Naive B cell (primary cell): Measurements from ENCODE around the gene ACOX1. TPM values are rescaled to one million over a fixed set of nuclear protein-coding genes. Genes with fewer than 3 reads are reported as not detected.
"Not testable (repeated sequence)": the region's sequence is repeated elsewhere in the genome, so short reads cannot be mapped to it uniquely, and the experiment has no call there.

Experiments
- ATAC-seq, 2 donors: fragments of 150-1000 bp; cut with Tn5 transposase; 2 replicates each; pipeline ENCODE4 v1.10.0; 2021; ENCODE audit warnings: low read depth in 2 of 2, mild to moderate bottlenecking in 2 of 2, moderate library complexity in 2 of 2
- DNase-seq: peaks from one replicate; pipeline ENCODE4 v3.0.0; 2022
- H3K27ac Mint-ChIP-seq, 6 donors: one replicate each; pipeline ENCODE4 v1.8.0; 2020 to 2022; ENCODE audit warnings: mild to moderate bottlenecking in 6 of 6, mixed read lengths in 6 of 6, moderate library complexity in 5 of 6, inconsistent platforms in 2 of 6
- H3K27me3 Mint-ChIP-seq, 3 donors: one replicate each; pipeline ENCODE4 v1.8.0; 2021 to 2022; ENCODE audit warnings: mixed read lengths in 3 of 3, mild to moderate bottlenecking in 1 of 3
- H3K36me3 Mint-ChIP-seq, 2 donors: one replicate each; pipeline ENCODE4 v1.8.0; 2020 to 2022; ENCODE audit warnings: mixed read lengths in 2 of 2, inconsistent platforms in 1 of 2, mild to moderate bottlenecking in 1 of 2
- H3K4me1 Mint-ChIP-seq, 3 donors: one replicate each; pipeline ENCODE4 v1.8.0; 2020 to 2022; ENCODE audit warnings: mixed read lengths in 3 of 3, inconsistent platforms in 1 of 3, mild to moderate bottlenecking in 1 of 3, moderate library complexity in 1 of 3
- H3K4me3 Mint-ChIP-seq, 8 donors: one replicate each; pipeline ENCODE4 v1.8.0; 2020 to 2022; ENCODE audit warnings: mild to moderate bottlenecking in 8 of 8, mixed read lengths in 8 of 8, moderate library complexity in 8 of 8, inconsistent platforms in 2 of 8
- H3K9me3 Mint-ChIP-seq, 7 donors: one replicate each; pipeline ENCODE4 v1.8.0; 2020 to 2022; ENCODE audit warnings: mixed read lengths in 7 of 7, mild to moderate bottlenecking in 5 of 7, inconsistent platforms in 2 of 7, moderate library complexity in 1 of 7
- polyA plus RNA-seq, 6 donors: library from polyadenylated mRNA; unstranded; fragments of 300-500 nt; fragmentation: Illumina TruSeq; gene quantifications; one replicate each; pipeline ENCODE4 v1.2.3, GENCODE V29; 2021; ENCODE audit warnings: low read depth in 6 of 6

ACOX1 gene
- polyA plus RNA-seq, 6 donors from 2014 or later = 6.4 to 15.5 (median 10.6) TPM

GRCh38 chr17:75981019-75981615 is 2.2 kb upstream of the ACOX1 start:
- no peaks in the 10 kb centered on the region for H3K27me3 Mint-ChIP-seq
- peak overlapping the region in 5 of 6 donors; percentile 96 to 100 (median 99) for H3K27ac Mint-ChIP-seq
- H3K4me1 Mint-ChIP-seq = peaks cover 15 to 42% (median 30%) of the 10 kb centered on the region in 3 donors
- H3K36me3 Mint-ChIP-seq = peaks cover 0 to 6% of the 10 kb centered on the region in 2 donors
- DNase-seq = no peak
- H3K9me3 Mint-ChIP-seq = no peaks in the 10 kb centered on the region
- peak overlapping the region; percentile 59 to 100 (median 98) for H3K4me3 Mint-ChIP-seq
- ATAC-seq = no peak

- ATAC-seq (no peak), DNase-seq (no peak)
- no peaks in the 10 kb centered on the region for H3K9me3 Mint-ChIP-seq
- H3K27me3 Mint-ChIP-seq = no peaks in the 10 kb centered on the region
- H3K36me3 Mint-ChIP-seq = peaks cover 0 to 6% of the 10 kb centered on the region in 2 donors
- peak overlapping the region; percentile 96 to 100 (median 98) for H3K4me3 Mint-ChIP-seq
- peaks cover 22 to 47% (median 38%) of the 10 kb centered on the region in 3 donors for H3K4me1 Mint-ChIP-seq
- H3K27ac Mint-ChIP-seq = peak overlapping the region; percentile 99 to 100 (median 100)
Observed at GRCh38 chr17:75980188-75981018, 1.4 kb upstream of the ACOX1 start.

- ATAC-seq (peak; percentile 29 to 32), DNase-seq (no peak)
- H3K9me3 Mint-ChIP-seq = no peaks in the 10 kb centered on the region
- peaks cover 22 to 49% (median 38%) of the 10 kb centered on the region in 3 donors for H3K4me1 Mint-ChIP-seq
- H3K27me3 Mint-ChIP-seq = no peaks in the 10 kb centered on the region
- H3K4me3 Mint-ChIP-seq = peak overlapping the region; percentile 96 to 100 (median 98)
- H3K27ac Mint-ChIP-seq = peak overlapping the region; percentile 99 to 100 (median 100)
- H3K36me3 Mint-ChIP-seq = peaks cover 0 to 6% of the 10 kb centered on the region in 2 donors
Observed at GRCh38 chr17:75979705-75980187, 780 bp upstream of the ACOX1 start.

GRCh38 chr17:75976175-75976848 is 2.7 kb downstream of the ACOX1 start:
- Mint-ChIP-seq H3K4me3 (peak overlapping the region in 2 of 8 donors; percentile 1 to 77), H3K36me3 (peaks cover 0 to 14% of the 10 kb centered on the region in 2 donors), H3K4me1 (peaks cover 22 to 44% (median 32%) of the 10 kb centered on the region in 3 donors), H3K27me3 (no peaks in the 10 kb centered on the region), H3K9me3 (no peaks in the 10 kb centered on the region), H3K27ac (peak overlapping the region in 3 of 6 donors; percentile 3 to 62 (median 38))
- no peak for ATAC-seq
- DNase-seq = no peak

- Mint-ChIP-seq H3K27ac (peak overlapping the region in 3 of 6 donors; percentile 3 to 62 (median 38)), H3K9me3 (no peaks in the 10 kb centered on the region), H3K27me3 (no peaks in the 10 kb centered on the region), H3K36me3 (peaks cover 0 to 14% of the 10 kb centered on the region in 2 donors), H3K4me1 (peaks cover 22 to 40% (median 29%) of the 10 kb centered on the region in 3 donors), H3K4me3 (peak overlapping the region in 3 of 8 donors; percentile 30 to 77 (median 48))
- DNase-seq (no peak), ATAC-seq (no peak)
Observed at GRCh38 chr17:75975757-75976174, 3.2 kb downstream of the ACOX1 start.

- not testable (repeated sequence) for H3K9me3 Mint-ChIP-seq, DNase-seq, ATAC-seq, H3K27me3 Mint-ChIP-seq, H3K27ac Mint-ChIP-seq
- Mint-ChIP-seq H3K36me3 (peaks cover 0 to 14% of the 10 kb centered on the region in 2 donors), H3K4me3 (peak overlapping the region in 2 of 8 donors; percentile 30 to 49), H3K4me1 (peaks cover 24 to 36% (median 26%) of the 10 kb centered on the region in 3 donors)
Observed at GRCh38 chr17:75975187-75975586, 3.8 kb downstream of the ACOX1 start.

GRCh38 chr17:75970626-75971025 is 8.3 kb downstream of the ACOX1 start:
- ATAC-seq = no peak
- Mint-ChIP-seq H3K36me3 (peaks cover 0 to 15% of the 10 kb centered on the region in 2 donors), H3K4me1 (peaks cover 12 to 18% (median 14%) of the 10 kb centered on the region in 3 donors), H3K27ac (peak overlapping the region in 2 of 6 donors; percentile 27 to 69), H3K4me3 (no peak overlapping the region), H3K27me3 (no peaks in the 10 kb centered on the region), H3K9me3 (no peaks in the 10 kb centered on the region)
- DNase-seq = no peak

- ATAC-seq = no peak
Observed at GRCh38 chr17:75970011-75970523, 8.9 kb downstream of the ACOX1 start.

GRCh38 chr17:75969044-75969443 is 9.9 kb downstream of the ACOX1 start:
- H3K9me3 Mint-ChIP-seq, DNase-seq, ATAC-seq, H3K27ac Mint-ChIP-seq, H3K27me3 Mint-ChIP-seq, H3K4me3 Mint-ChIP-seq: not testable (repeated sequence)
- peaks cover 10 to 16% (median 16%) of the 10 kb centered on the region in 3 donors for H3K4me1 Mint-ChIP-seq
- peaks cover 0 to 15% of the 10 kb centered on the region in 2 donors for H3K36me3 Mint-ChIP-seq

More at GRCh38 chr17:75970011-75970523, 8.9 kb downstream of the ACOX1 start:
- H3K27ac Mint-ChIP-seq = peak overlapping the region in 3 of 6 donors; percentile 28 to 68 (median 51)
- no peak for DNase-seq
- no peaks in the 10 kb centered on the region for H3K9me3 Mint-ChIP-seq
- peaks cover 10 to 14% (median 12%) of the 10 kb centered on the region in 3 donors for H3K4me1 Mint-ChIP-seq
- no peak overlapping the region for H3K4me3 Mint-ChIP-seq
- H3K36me3 Mint-ChIP-seq = peaks cover 0 to 15% of the 10 kb centered on the region in 2 donors
- H3K27me3 Mint-ChIP-seq = no peaks in the 10 kb centered on the region

GRCh38 chr17:75965468-75965867 is 13.5 kb downstream of the ACOX1 start:
- Mint-ChIP-seq H3K27ac (no peak overlapping the region), H3K9me3 (no peaks in the 10 kb centered on the region), H3K4me1 (peaks cover 10 to 29% (median 20%) of the 10 kb centered on the region in 3 donors), H3K27me3 (no peaks in the 10 kb centered on the region), H3K36me3 (peaks cover 0 to 8% of the 10 kb centered on the region in 2 donors), H3K4me3 (no peak overlapping the region)
- ATAC-seq (no peak), DNase-seq (no peak)

- Mint-ChIP-seq H3K9me3 (no peaks in the 10 kb centered on the region), H3K4me3 (no peak overlapping the region), H3K36me3 (peaks cover 0 to 11% of the 10 kb centered on the region in 2 donors), H3K27ac (no peak overlapping the region), H3K4me1 (peaks cover 0 to 16% (median 7%) of the 10 kb centered on the region in 3 donors), H3K27me3 (no peaks in the 10 kb centered on the region)
- ATAC-seq (no peak), DNase-seq (no peak)
Observed at GRCh38 chr17:75959839-75960511, 19.0 kb downstream of the ACOX1 start.

GRCh38 chr17:75959051-75959838 is 19.7 kb downstream of the ACOX1 start:
- peaks cover 0 to 14% (median 4%) of the 10 kb centered on the region in 3 donors for H3K4me1 Mint-ChIP-seq
- H3K27me3 Mint-ChIP-seq = no peaks in the 10 kb centered on the region
- DNase-seq (no peak), ATAC-seq (no peak)
- peak overlapping the region in 1 of 6 donors; percentile 36 for H3K27ac Mint-ChIP-seq
- H3K9me3 Mint-ChIP-seq = no peaks in the 10 kb centered on the region
- peaks cover 0 to 11% of the 10 kb centered on the region in 2 donors for H3K36me3 Mint-ChIP-seq
- H3K4me3 Mint-ChIP-seq = no peak overlapping the region
